LoVo (cell line): Measurements from ENCODE around the gene SDHA.
"Not testable (repeated sequence)": the region's sequence is repeated elsewhere in the genome, so short reads cannot be mapped to it uniquely, and the experiment has no call there.

ENCODE experiments used
- DNase-seq: peaks from one replicate; pipeline ENCODE4 v3.0.0-alpha.2; 2016; ENCODE audit warnings: low spot score

SDHA gene

GRCh38 chr5:300691-301435, 82.7 kb downstream of the SDHA start:
- DNase-seq, result not testable (repeated sequence)

- DNase-seq, result not testable (repeated sequence)
These were observed 84.3 kb downstream of the SDHA start for GRCh38 chr5:302416-302815.

GRCh38 chr5:302966-303365, 84.8 kb downstream of the SDHA start:
- no peak for DNase-seq

- not testable (repeated sequence) for DNase-seq
These were observed 85.6 kb downstream of the SDHA start for GRCh38 chr5:303741-304140.

- no peak for DNase-seq
These were observed 86.9 kb downstream of the SDHA start for GRCh38 chr5:305050-305449.

- DNase-seq, result no peak
These were observed 87.3 kb downstream of the SDHA start for GRCh38 chr5:305459-305858.

GRCh38 chr5:306011-306805, 88.1 kb downstream of the SDHA start:
- no peak for DNase-seq
